T-helper 2 cell treated with Interferon-gamma antibody and Interleukin-4, amounts not matched to agents 5 μg/mL and 100 μg/mL, for 36 hours (primary cell): ENCODE measurements around the gene VRK3.
"Not testable (repeated sequence)": the region's sequence is repeated elsewhere in the genome, so short reads cannot be mapped to it uniquely, and the experiment has no call there.

Experiments
- DNase-seq: peaks from one replicate; pipeline ENCODE4 v3.0.0; 2021; ENCODE audit warnings: low spot score
- H3K27ac Mint-ChIP-seq: one replicate; pipeline ENCODE4 v1.8.0; 2021; ENCODE audit warnings: mild to moderate bottlenecking, mixed read lengths
- H3K27me3 Mint-ChIP-seq: one replicate; pipeline ENCODE4 v1.8.0; 2021; ENCODE audit warnings: low read depth, mixed read lengths
- H3K36me3 Mint-ChIP-seq: one replicate; pipeline ENCODE4 v1.8.0; 2021; ENCODE audit warnings: low read depth, mixed read lengths
- H3K4me1 Mint-ChIP-seq: one replicate; pipeline ENCODE4 v1.8.0; 2021; ENCODE audit warnings: low read depth, mixed read lengths
- H3K4me3 Mint-ChIP-seq: one replicate; pipeline ENCODE4 v1.8.0; 2022; ENCODE audit warnings: mild to moderate bottlenecking, moderate library complexity, mixed read lengths
- H3K9me3 Mint-ChIP-seq: one replicate; pipeline ENCODE4 v1.8.0; 2021; ENCODE audit warnings: mixed read lengths

VRK3 gene

DNA sequence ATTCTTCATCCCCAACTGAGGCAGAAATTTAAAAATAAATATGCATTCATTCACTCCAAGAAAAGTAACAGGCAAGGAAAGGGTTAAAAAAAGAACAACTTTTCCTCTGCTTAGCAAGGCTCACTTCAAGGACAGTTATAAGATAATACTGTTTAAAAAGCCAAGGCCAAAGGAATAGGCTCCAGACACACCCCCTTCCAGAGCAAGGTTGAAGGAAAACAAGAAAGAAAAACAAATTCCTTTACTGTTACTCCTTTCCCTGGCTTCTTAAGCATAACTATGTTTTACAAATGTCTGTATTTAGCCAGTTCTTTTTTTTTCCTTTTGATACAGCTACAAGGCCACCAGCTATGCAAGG, 72.7 kb downstream of the VRK3 start:
- Mint-ChIP-seq H3K4me3 (no peak overlapping the region), H3K36me3 (no peaks in the 10 kb centered on the region), H3K9me3 (no peaks in the 10 kb centered on the region), H3K27ac (no peak overlapping the region), H3K4me1 (peaks cover 2% of the 10 kb centered on the region), H3K27me3 (peaks cover 5% of the 10 kb centered on the region)
- DNase-seq: no peak

- H3K9me3 Mint-ChIP-seq: no peaks in the 10 kb centered on the region
- H3K4me1 Mint-ChIP-seq: peaks cover 2% of the 10 kb centered on the region
- H3K4me3 Mint-ChIP-seq: no peak overlapping the region
- DNase-seq: no peak
- no peaks in the 10 kb centered on the region for H3K36me3 Mint-ChIP-seq
- H3K27ac Mint-ChIP-seq: no peak overlapping the region
- peaks cover 5% of the 10 kb centered on the region for H3K27me3 Mint-ChIP-seq
Observed at GRCh38 chr19:49951806-49952478, 73.2 kb downstream of the VRK3 start.

DNA sequence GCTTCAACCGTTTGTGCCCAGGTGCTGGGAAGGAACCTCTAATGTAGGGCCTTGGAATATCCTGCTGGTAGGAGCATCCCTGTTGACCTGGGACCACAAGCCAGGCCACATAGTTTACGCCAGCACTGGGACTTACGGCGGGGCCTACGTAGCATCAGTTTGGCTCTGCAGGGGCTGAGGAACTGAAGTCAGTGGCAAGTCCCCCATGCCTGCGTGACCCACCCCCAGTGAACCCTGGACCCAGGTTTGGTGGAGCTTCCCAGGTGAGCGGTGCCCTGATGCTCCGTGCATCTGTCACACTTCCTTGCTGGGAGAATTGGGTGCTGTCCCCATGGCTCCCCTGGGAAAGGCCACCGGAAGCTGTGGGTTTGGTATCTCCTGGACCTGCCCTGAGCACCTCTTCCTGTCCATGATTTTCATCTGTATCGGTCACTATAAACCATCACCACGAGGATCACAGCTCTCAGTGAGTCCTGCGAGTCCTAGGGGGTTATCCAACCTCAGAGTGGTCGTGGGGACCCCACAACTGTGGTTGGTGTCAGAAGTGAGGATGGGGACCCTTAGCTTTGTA, 74.1 kb downstream of the VRK3 start:
- Mint-ChIP-seq H3K9me3 (no peaks in the 10 kb centered on the region), H3K27ac (no peak overlapping the region), H3K4me3 (no peak overlapping the region), H3K27me3 (peaks cover 5% of the 10 kb centered on the region), H3K4me1 (peaks cover 2% of the 10 kb centered on the region), H3K36me3 (no peaks in the 10 kb centered on the region)
- no peak for DNase-seq

GRCh38 chr19:49950590-49950948, 74.6 kb downstream of the VRK3 start:
- H3K4me1 Mint-ChIP-seq: peaks cover 2% of the 10 kb centered on the region
- no peaks in the 10 kb centered on the region for H3K36me3 Mint-ChIP-seq
- no peak overlapping the region for H3K4me3 Mint-ChIP-seq
- DNase-seq: no peak
- H3K27ac Mint-ChIP-seq: no peak overlapping the region
- H3K9me3 Mint-ChIP-seq: no peaks in the 10 kb centered on the region
- H3K27me3 Mint-ChIP-seq: peaks cover 5% of the 10 kb centered on the region

DNA sequence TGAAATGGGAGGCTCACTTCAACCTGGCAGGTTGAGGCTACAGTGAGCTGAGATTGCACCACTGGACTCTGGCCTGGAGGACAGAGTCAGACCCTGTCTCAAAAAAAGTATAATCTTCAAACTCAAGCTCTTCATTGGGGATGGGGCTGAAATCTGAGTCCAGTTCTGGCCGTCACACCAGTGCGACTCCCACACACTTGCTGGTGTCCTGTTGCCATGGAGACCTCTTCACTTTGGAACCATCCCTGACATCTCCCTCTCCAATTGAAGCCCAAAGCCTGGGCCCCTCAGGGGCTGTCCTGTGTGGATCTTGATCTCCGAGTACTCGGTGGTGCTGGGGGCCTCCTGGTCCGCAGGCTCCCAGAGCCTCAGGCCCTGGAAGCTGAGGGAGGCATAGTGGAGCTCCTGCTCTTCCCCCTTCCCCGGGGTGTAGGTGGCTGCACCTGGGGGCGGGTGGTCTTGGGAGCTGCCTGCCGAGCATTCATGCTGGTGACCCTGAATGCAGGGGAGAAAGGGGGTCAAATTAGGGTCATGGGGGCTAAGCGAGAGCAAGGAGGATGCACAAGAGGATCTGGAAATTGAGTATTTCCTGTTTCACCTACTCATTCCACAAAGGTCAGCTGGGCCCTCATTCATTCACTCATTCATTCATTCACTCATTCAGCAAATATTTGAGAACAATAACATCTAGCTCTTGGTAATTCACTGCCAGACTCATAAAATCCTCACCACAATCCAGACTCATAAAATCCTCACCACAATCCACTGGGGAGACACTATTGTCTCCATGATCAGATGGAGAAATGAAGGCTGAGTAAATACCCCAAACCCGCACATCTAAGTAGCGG, 75.2 kb downstream of the VRK3 start:
- Mint-ChIP-seq H3K4me3 (no peak overlapping the region), H3K4me1 (peaks cover 2% of the 10 kb centered on the region), H3K9me3 (no peaks in the 10 kb centered on the region), H3K27me3 (peaks cover 5% of the 10 kb centered on the region), H3K27ac (no peak overlapping the region), H3K36me3 (no peaks in the 10 kb centered on the region)
- no peak for DNase-seq

GRCh38 chr19:49946415-49946814, 78.8 kb downstream of the VRK3 start:
- no peak for DNase-seq
- no peaks in the 10 kb centered on the region for H3K27me3 Mint-ChIP-seq
- H3K27ac Mint-ChIP-seq: no peak overlapping the region
- no peaks in the 10 kb centered on the region for H3K9me3 Mint-ChIP-seq
- no peaks in the 10 kb centered on the region for H3K36me3 Mint-ChIP-seq
- H3K4me1 Mint-ChIP-seq: peaks cover 3% of the 10 kb centered on the region
- H3K4me3 Mint-ChIP-seq: no peak overlapping the region

DNA sequence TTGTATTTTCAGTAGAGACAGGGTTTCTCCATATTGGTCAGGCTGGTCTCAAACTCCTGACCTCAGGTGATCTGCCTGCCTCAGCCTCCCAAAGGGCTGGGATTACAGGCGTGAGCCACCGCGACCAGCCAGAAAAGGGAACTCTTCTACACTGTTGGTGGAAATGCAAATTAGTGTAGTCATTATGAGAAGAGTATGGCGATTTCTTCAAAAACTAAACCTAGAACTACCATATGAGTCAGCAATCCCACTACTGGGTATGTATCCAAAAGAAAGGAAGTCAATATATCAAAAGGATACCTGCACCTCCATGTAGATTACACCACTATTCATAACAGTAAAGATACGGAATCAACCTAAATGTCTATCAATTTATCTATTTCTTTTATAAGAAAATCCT, 80.6 kb downstream of the VRK3 start:
- not testable (repeated sequence) for H3K4me3 Mint-ChIP-seq, H3K27ac Mint-ChIP-seq, H3K27me3 Mint-ChIP-seq, H3K9me3 Mint-ChIP-seq, H3K4me1 Mint-ChIP-seq, DNase-seq, H3K36me3 Mint-ChIP-seq

- H3K9me3 Mint-ChIP-seq: no peaks in the 10 kb centered on the region
- no peak overlapping the region for H3K4me3 Mint-ChIP-seq
- H3K27ac Mint-ChIP-seq: no peak overlapping the region
- no peaks in the 10 kb centered on the region for H3K36me3 Mint-ChIP-seq
- peaks cover 7% of the 10 kb centered on the region for H3K27me3 Mint-ChIP-seq
- no peak for DNase-seq
- H3K4me1 Mint-ChIP-seq: peaks cover 3% of the 10 kb centered on the region
Observed at GRCh38 chr19:49940482-49940791, 84.7 kb downstream of the VRK3 start.

DNA sequence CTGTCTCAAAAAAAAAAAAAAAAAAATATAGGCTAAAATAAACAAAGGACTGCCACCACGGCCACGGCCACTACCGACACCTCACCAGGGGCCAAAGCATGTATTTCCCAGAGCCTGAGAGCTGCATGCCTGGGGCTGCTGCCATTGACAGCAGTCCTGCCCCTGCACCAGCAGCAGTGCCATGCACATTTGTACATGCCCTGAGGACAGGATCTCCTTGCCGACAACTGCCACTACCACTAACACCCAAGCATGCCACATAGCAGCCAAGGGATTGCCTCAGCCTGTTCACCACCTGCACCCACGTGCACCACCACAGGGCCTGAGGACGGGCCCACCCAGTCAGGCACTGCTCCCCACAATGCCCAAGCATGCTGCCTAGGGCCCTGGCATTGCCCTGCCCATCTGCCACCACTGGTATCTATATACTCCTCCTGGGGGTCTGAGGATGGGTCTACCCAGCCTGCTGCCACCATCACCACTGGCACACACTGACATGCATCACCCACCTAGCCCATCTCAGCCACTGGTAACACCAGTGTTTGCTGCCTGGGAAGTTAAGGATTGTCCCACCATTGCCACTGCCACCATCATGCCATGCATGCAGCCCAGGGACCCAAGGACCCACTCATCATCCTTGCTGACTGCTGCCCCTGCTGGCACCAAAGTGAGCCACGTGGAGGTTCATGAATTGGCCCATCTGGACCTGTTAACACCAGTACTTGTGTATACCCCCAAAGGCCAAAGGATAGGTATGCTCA, 85.3 kb downstream of the VRK3 start:
- H3K27ac Mint-ChIP-seq: no peak overlapping the region
- no peak overlapping the region for H3K4me3 Mint-ChIP-seq
- H3K4me1 Mint-ChIP-seq: peaks cover 3% of the 10 kb centered on the region
- H3K36me3 Mint-ChIP-seq: no peaks in the 10 kb centered on the region
- H3K27me3 Mint-ChIP-seq: peaks cover 7% of the 10 kb centered on the region
- DNase-seq: no peak
- no peaks in the 10 kb centered on the region for H3K9me3 Mint-ChIP-seq

DNA sequence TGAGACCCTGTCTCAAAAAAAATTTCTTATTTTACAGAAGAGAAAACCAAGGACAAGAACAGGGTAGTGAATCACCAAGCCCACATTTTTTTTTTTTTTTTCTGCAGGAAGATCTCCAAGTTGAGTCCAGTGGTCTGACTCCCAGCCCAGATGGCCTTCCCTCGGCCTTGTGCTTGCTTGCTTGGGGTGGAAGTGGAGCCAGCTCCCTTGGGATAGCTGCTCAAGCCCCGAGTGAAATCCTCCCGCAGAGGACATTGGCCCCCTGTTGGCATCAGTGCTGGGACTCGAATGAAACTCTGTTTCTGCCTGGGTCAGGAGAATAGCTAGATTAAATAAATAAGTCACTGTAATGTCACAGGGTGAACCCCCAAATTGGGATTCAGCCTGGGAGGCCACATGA, 86.5 kb downstream of the VRK3 start:
- H3K9me3 Mint-ChIP-seq: no peaks in the 10 kb centered on the region
- H3K36me3 Mint-ChIP-seq: no peaks in the 10 kb centered on the region
- DNase-seq: no peak
- H3K27me3 Mint-ChIP-seq: peaks cover 7% of the 10 kb centered on the region
- no peak overlapping the region for H3K4me3 Mint-ChIP-seq
- no peak overlapping the region for H3K27ac Mint-ChIP-seq
- peaks cover 2% of the 10 kb centered on the region for H3K4me1 Mint-ChIP-seq

- H3K9me3 Mint-ChIP-seq: no peaks in the 10 kb centered on the region
- peaks cover 7% of the 10 kb centered on the region for H3K27me3 Mint-ChIP-seq
- H3K36me3 Mint-ChIP-seq: peaks cover 4% of the 10 kb centered on the region
- no peak overlapping the region for H3K27ac Mint-ChIP-seq
- no peak overlapping the region for H3K4me3 Mint-ChIP-seq
- H3K4me1 Mint-ChIP-seq: peaks cover 6% of the 10 kb centered on the region
- peak; percentile 73 for DNase-seq
Observed at GRCh38 chr19:49937750-49938381, 87.3 kb downstream of the VRK3 start.

GRCh38 chr19:49936549-49936948, 88.6 kb downstream of the VRK3 start:
- H3K4me1 Mint-ChIP-seq: peaks cover 13% of the 10 kb centered on the region
- peaks cover 8% of the 10 kb centered on the region for H3K36me3 Mint-ChIP-seq
- DNase-seq: no peak
- no peak overlapping the region for H3K27ac Mint-ChIP-seq
- H3K9me3 Mint-ChIP-seq: no peaks in the 10 kb centered on the region
- peaks cover 7% of the 10 kb centered on the region for H3K27me3 Mint-ChIP-seq
- no peak overlapping the region for H3K4me3 Mint-ChIP-seq

DNA sequence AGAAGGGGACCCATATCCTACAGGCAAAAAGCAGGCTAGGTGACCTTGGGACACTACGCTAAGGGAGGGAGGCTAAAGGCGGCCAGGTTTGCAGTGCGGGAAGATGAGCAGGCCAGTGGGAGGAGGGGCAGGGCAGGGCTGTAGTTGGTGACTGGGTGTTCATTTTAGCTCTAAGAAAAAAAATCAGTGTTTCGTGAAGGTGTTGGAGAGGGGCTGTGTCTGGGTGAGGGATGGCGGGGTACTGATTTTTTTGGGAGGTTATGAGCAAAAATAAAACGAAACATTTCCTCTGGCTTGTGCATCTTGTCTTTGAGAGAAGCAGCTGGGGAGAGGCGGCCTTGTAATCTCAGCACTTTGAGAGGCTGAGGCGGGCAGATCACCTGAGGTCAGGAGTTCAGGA, 91.5 kb downstream of the VRK3 start:
- peak overlapping the region; percentile 78 for H3K27ac Mint-ChIP-seq
- H3K27me3 Mint-ChIP-seq: peaks cover 7% of the 10 kb centered on the region
- no peaks in the 10 kb centered on the region for H3K9me3 Mint-ChIP-seq
- no peak for DNase-seq
- peaks cover 25% of the 10 kb centered on the region for H3K4me1 Mint-ChIP-seq
- peaks cover 26% of the 10 kb centered on the region for H3K36me3 Mint-ChIP-seq
- peak overlapping the region; percentile 58 for H3K4me3 Mint-ChIP-seq

GRCh38 chr19:49932731-49933131, 92.4 kb downstream of the VRK3 start:
- peaks cover 7% of the 10 kb centered on the region for H3K27me3 Mint-ChIP-seq
- peaks cover 28% of the 10 kb centered on the region for H3K4me1 Mint-ChIP-seq
- DNase-seq: peak; percentile 26
- peaks cover 31% of the 10 kb centered on the region for H3K36me3 Mint-ChIP-seq
- H3K4me3 Mint-ChIP-seq: peak overlapping the region; percentile 58
- no peaks in the 10 kb centered on the region for H3K9me3 Mint-ChIP-seq
- H3K27ac Mint-ChIP-seq: peak overlapping the region; percentile 68
